Measurements from ENCODE around the gene GREB1. TPM values are rescaled to one million over a fixed set of nuclear protein-coding genes. Genes with fewer than 3 reads are reported as not detected.
A peak's percentile ranks its signal among the peaks of the same experiment; 100 is the strongest.

GREB1 gene
- total RNA-seq, 1 donor = under 0.01 TPM

GRCh38 chr2:11685906-11686470, 152.1 kb downstream of the GREB1 start:
- DNase-seq (ENCODE audit: low read depth) = no peak
- no peak overlapping the region for H3K4me3 ChIP-seq (ENCODE audit: low read depth, low read length)
- no peak for TF ChIP-seq CTCF (IDR thresholded peaks at IDR 0.05; ENCODE audit: insufficient read depth, low read depth, low read length)

GRCh38 chr2:11687736-11688135, 153.9 kb downstream of the GREB1 start:
- no peak for TF ChIP-seq CTCF (IDR thresholded peaks at IDR 0.05; ENCODE audit: insufficient read depth, low read depth, low read length)
- peak overlapping the region; percentile 47 for H3K4me3 ChIP-seq (ENCODE audit: low read depth, low read length)
- DNase-seq (ENCODE audit: low read depth) = no peak

GRCh38 chr2:11688222-11689069, 154.6 kb downstream of the GREB1 start:
- peak; percentile 90 for TF ChIP-seq CTCF (IDR thresholded peaks at IDR 0.05; ENCODE audit: insufficient read depth, low read depth, low read length)
- H3K4me3 ChIP-seq (ENCODE audit: low read depth, low read length) = peak overlapping the region; percentile 47
- peak; percentile 90 for DNase-seq (ENCODE audit: low read depth)

- H3K4me3 ChIP-seq (ENCODE audit: low read depth, low read length) = no peak overlapping the region
- no peak for TF ChIP-seq CTCF (IDR thresholded peaks at IDR 0.05; ENCODE audit: insufficient read depth, low read depth, low read length)
- DNase-seq (ENCODE audit: low read depth) = no peak
Measured at GRCh38 chr2:11691076-11691660, 157.3 kb downstream of the GREB1 start.

Small RNA genes lying within 50 kb of the gene (small RNA-seq; reads per million reads assigned to genes)
- not detected for gene MIR4429
- gene RN7SL674P = not detected
- not detected for gene RNA5SP84
- gene RNU2-13P = 33.0 reads per million, percentile 95 among the genes with 10 or more reads in this experiment

Other genes with a start within 250 kb of the GREB1 start
- gene ROCK2, start 189.4 kb upstream of the GREB1 start, total RNA-seq = 45.1 and 54.0 TPM in 2 replicates
- 11.3 and 13.4 TPM in 2 replicates for gene E2F6, start 67.9 kb upstream of the GREB1 start, total RNA-seq
- gene NTSR2, start 136.2 kb downstream of the GREB1 start, total RNA-seq = not detected in 2 replicates
- 62.2 and 69.6 TPM in 2 replicates for gene LPIN1, start 212.6 kb downstream of the GREB1 start, total RNA-seq